HUES6 (cell line): ENCODE results near the gene CXCR4.

Experiments
- H3K27ac ChIP-seq: 2 replicates; pipeline ENCODE4 v1.7.0; 2013; ENCODE audit warnings: low read depth, mild to moderate bottlenecking, low read length, inconsistent platforms
- H3K27me3 ChIP-seq: 2 replicates; pipeline ENCODE4 v1.6.1; 2013; ENCODE audit warnings: low read length; ENCODE audit not compliant: control insufficient read depth, insufficient read depth
- H3K36me3 ChIP-seq: 2 replicates; pipeline ENCODE4 v1.6.1; 2013; ENCODE audit warnings: low read length; ENCODE audit not compliant: control insufficient read depth, insufficient read depth
- H3K4me1 ChIP-seq: 2 replicates; pipeline ENCODE4 v1.6.1; 2013; ENCODE audit warnings: low read length; ENCODE audit not compliant: control insufficient read depth, insufficient read depth
- H3K4me3 ChIP-seq: 2 replicates; pipeline ENCODE4 v1.5.1; 2013; ENCODE audit warnings: low read depth, low read length
- H3K9ac ChIP-seq: one replicate; pipeline ENCODE4 v1.6.1; 2013; ENCODE audit warnings: mild to moderate bottlenecking, low read length
- H3K9me3 ChIP-seq: 2 replicates; pipeline ENCODE4 v1.6.1; 2013; ENCODE audit warnings: low read depth, low read length; ENCODE audit not compliant: control insufficient read depth, insufficient read depth

Gene CXCR4

DNA sequence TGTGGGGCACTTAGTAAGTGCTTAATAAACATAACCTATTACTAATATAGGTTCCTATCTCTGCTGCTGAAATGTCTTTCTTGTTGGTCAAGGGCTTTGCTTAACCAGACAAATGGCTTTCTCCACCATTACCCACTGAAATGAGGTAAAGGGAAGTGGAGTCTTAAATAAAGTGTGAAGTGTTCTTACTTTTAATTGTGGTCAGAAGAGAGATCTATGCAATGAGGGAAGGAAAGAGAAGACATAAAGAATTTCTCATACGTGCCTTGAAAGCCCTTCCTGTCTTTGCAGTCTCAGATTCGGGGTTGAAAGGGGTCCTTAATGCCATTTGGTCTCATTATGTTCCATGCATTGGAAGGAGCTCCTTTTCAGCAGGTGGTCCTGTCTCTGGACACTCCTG, 6.9 kb upstream of the CXCR4 start:
- no peaks in the 10 kb centered on the region for H3K36me3 ChIP-seq
- peaks cover 18% of the 10 kb centered on the region for H3K27me3 ChIP-seq
- no peaks in the 10 kb centered on the region for H3K9me3 ChIP-seq
- H3K4me1 ChIP-seq, result peaks cover 18% of the 10 kb centered on the region
- H3K27ac ChIP-seq, result no peak overlapping the region
- H3K9ac ChIP-seq, result no peak overlapping the region
- no peak overlapping the region for H3K4me3 ChIP-seq

DNA sequence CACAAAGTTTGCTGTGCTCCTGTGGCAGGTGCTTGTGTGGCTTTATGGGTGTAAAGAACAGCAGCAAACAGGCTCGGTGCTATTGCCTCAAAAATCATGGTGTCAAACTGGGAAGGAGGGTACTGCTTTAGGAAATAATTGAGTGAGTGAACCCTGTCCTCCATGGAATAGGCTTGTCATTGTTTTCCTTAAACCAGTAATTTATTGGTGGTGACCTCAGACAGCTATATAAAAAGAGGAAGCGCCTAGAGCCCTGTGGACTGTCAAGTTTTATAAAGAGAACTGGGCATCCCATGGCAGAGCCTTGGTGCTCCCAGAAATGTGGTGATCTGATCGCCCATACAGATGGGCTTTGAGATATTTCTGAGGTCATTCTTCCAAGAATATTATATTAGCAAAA, 4.7 kb upstream of the CXCR4 start:
- H3K27ac ChIP-seq, result no peak overlapping the region
- H3K36me3 ChIP-seq, result no peaks in the 10 kb centered on the region

DNA sequence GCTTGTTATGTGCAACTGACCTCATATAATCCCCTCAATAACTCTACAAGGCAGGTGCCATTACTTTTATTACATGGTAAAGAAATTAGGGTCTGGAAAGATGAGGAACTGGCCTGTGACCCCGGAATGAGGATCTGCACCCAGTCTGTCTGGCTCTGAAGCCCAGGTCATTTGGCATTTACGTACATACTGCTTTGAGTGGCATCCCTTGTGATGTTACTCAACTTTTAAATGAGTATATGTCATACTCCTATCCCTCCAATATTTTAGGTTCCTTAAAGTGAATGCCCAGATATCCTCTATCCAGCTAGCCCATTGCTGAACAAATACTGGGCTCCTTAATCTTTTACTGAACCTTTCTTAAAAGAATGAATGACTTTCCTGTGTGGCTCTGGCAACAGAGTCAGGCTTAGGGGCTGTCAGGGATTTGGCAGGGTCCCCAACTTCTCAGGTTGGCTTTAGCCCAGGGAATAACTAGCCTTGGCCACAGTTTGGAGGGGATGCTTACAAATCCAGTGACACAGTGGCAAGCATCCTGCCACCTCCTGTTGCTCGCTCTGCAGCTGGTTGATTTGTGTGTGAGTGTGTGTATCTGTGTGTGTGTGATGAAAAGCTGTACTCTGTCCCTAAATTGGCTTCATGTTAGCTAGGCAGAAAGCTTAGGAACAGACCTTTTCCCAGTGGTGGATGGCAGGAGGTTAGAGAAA, 3.4 kb upstream of the CXCR4 start:
- Histone ChIP-seq H3K27me3 (peaks cover 48% of the 10 kb centered on the region), H3K4me1 (peaks cover 8% of the 10 kb centered on the region), H3K36me3 (no peaks in the 10 kb centered on the region), H3K9me3 (no peaks in the 10 kb centered on the region), H3K27ac (no peak overlapping the region), H3K4me3 (no peak overlapping the region), H3K9ac (no peak overlapping the region)

More for the DNA sequence above, 4.7 kb upstream of the CXCR4 start:
- H3K27me3 ChIP-seq, result peaks cover 35% of the 10 kb centered on the region
- H3K4me1 ChIP-seq, result peaks cover 16% of the 10 kb centered on the region
- H3K4me3 ChIP-seq, result no peak overlapping the region
- H3K9ac ChIP-seq, result no peak overlapping the region
- no peaks in the 10 kb centered on the region for H3K9me3 ChIP-seq

DNA sequence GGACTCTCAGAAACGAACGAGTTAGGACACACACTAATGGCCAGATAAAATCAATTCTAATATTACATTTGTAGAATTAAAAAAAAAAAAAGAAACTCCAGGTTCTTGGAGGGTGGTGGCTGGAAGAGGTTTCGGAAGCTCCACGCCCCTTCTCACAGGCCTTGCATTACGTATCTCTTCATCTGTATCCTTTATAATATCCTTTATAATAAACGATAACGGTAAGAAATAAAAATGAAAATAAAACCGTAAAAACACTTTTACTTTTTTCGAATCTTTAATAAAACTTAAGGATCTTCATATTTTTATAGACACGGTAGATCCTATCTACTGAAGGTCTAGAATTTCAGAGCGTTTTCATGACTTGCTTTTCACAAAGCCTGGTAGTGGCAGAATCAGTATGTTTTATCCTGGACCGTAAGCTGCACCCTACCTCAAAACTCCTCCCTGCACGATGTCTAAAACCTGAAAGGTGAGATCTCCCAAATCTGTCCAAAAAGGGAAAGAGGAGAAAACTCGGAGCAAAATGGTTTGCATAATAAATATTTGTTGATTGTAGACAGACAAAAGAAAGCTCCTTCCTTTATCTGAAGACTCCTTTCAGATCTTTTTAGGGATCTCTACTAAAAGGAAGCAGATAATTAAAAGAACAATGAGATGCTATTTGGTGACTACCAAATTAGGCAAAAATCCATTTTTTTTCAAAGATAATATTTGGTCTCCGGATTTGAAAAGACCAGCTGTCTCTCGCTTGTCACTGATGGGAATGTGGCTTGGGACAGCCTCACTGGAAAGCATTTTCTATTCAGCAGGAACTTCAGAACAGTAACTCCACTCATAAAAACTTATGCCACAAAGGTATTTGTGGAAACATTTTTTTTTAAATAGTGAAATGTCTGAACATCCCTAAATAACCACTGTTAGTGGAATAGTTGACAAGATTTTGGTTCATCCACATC, 2.0 kb upstream of the CXCR4 start:
- H3K4me1 ChIP-seq, result 0 out of 2 replicates have a peak, but pooled peaks cover 8% of the 10 kb centered on the region
- no peak overlapping the region for H3K9ac ChIP-seq
- no peak overlapping the region for H3K27ac ChIP-seq

DNA sequence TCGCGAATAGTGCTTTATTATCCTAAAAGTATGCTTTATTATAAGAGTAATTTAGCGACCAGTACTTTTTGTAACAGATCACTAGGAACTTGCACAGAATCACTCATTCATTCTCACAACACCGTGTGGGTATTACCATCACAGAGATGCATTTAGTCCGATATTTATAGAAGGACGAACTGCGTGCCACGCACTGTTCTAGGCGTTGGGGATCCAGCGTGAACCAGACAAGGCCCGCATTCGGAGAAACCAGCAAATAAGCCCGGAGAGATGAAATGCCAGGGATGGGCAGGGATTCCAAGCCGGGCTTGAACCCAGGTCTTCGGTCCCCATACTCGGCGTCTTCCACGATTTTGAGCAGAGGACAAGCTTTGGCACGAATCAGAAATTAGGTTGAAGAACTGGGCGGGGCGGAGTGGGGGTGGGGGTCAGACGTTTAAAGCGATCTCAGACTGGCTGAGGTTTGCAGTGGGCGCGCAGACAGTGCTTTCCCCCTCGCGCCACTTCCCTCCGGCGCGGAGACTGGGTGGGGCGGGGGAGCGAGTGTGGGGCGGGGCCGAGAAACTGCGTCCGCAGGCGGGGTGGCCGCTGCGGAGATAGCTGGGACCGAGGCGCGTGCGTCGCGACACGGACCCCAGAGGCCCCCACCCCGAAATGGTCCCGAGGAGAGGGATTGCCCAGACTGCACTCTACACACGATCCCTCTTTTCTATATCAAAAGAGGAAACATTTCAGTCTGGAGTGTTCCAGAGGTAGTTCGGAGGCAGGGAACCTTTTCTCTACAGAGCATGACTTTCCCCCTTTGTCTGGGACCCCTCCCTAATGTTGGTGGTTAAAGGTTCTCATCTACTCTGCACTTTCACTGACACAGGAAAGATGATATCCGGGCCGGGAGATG, 1.1 kb upstream of the CXCR4 start:
- H3K4me3 ChIP-seq, result peak overlapping the region; percentile 68
- H3K27me3 ChIP-seq, result peaks cover 66% of the 10 kb centered on the region
- 0 out of 2 replicates have a peak, but pooled peaks cover 8% of the 10 kb centered on the region for H3K4me1 ChIP-seq
- H3K36me3 ChIP-seq, result peaks cover 6% of the 10 kb centered on the region; the same call in 1 of the 2 replicates
- H3K27ac ChIP-seq, result no peak overlapping the region
- no peaks in the 10 kb centered on the region for H3K9me3 ChIP-seq
- H3K9ac ChIP-seq, result no peak overlapping the region

More for the DNA sequence above, 2.0 kb upstream of the CXCR4 start:
- H3K27me3 ChIP-seq, result peaks cover 62% of the 10 kb centered on the region
- H3K4me3 ChIP-seq, result peak overlapping the region; percentile 68
- H3K9me3 ChIP-seq, result no peaks in the 10 kb centered on the region
- H3K36me3 ChIP-seq, result peaks cover 6% of the 10 kb centered on the region; the same call in 1 of the 2 replicates

DNA sequence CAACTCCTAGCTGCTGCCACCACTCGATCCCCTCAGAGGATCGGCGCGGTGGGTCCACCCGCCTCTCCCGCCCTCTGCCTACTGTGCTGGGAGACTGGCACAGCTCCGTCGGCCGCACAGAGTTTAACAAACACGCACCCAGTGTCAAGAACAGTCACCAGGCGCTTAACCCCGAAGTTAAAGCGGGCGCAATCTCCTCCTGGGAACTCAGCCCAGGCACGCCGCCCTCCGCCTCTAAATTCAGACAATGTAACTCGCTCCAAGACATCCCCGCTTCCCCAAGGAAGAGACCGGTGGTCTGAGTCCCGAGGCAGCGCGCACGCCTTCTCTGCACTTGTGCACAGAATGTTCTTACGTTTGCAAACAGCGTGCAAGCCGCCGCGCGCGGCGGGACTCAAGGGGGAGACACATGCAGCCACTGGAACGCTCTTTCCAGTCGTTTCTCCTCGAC, 533 bp downstream of the CXCR4 start:
- H3K9ac ChIP-seq, result peak overlapping the region; percentile 54
- H3K4me3 ChIP-seq, result peak overlapping the region; percentile 68
- no peak overlapping the region for H3K27ac ChIP-seq
- peaks cover 66% of the 10 kb centered on the region for H3K27me3 ChIP-seq
- 0 out of 2 replicates have a peak, but pooled peaks cover 8% of the 10 kb centered on the region for H3K4me1 ChIP-seq
- no peaks in the 10 kb centered on the region for H3K9me3 ChIP-seq
- H3K36me3 ChIP-seq, result peaks cover 6% of the 10 kb centered on the region; the same call in 1 of the 2 replicates

DNA sequence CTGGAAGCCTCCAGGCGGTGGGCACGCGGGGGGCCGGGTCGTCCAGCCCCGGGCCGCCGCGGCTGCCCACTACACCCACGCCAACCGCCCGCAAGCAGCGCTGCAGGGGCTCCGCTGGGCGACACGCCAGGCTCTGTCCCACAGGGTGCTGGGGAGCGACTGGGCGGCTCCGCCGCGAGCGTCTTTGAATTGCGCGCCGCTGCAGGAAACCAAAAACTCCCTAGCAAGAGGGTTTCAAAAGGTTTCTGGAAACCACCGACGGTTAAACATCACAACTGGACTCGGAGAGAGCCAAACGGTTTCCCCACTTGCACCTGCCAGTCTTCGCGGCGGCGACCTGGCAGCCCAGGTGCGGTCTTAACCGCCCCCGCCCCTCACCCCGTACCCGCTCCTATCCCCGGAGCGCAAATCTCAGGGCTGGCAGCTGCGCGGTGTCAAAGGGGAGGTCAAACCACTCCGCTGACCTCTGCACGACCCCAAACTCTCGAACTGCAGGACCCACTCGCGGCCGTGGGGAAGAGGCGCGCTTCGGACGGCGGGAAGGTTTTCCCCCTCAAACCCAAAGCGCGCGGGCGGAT, 1.0 kb downstream of the CXCR4 start:
- peaks cover 6% of the 10 kb centered on the region; the same call in 1 of the 2 replicates for H3K36me3 ChIP-seq
- H3K27me3 ChIP-seq, result peaks cover 66% of the 10 kb centered on the region
- no peaks in the 10 kb centered on the region for H3K9me3 ChIP-seq
- H3K9ac ChIP-seq, result peak overlapping the region; percentile 54
- H3K27ac ChIP-seq, result no peak overlapping the region
- peak overlapping the region; percentile 68 for H3K4me3 ChIP-seq
- H3K4me1 ChIP-seq, result 0 out of 2 replicates have a peak, but pooled peaks cover 8% of the 10 kb centered on the region

DNA sequence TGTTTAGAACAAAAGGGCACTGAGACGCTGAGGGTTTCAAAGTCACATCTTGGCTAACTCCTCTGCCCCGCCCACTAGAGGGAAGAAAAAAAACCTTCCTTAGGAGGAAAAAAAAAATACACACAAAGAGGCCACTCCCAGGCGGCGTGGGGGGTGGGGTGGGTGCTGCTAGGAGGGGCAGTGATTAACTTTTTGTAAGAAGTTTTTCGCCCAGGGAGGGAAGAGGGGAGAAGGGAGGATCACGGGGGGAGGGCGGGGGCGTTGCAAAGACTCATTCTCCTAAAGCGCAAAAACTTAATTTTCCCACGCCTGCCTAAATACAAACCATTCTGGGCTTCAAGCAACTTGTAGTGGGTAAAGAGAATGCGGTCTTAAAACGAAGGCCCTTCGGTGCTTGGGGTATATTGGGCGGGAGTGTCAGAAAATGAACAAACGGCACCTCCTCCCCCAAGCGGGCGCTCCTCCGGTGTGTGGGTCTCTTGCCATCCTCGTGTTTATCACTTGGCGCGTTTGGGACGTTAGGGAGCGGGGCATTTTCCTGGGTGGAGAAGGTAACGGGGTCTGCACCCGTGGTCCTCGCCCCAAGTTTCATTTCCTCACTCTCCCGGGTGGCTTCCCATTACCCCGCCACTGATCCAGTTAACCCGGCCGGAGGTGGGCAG, 1.7 kb downstream of the CXCR4 start:
- Histone ChIP-seq H3K9ac (peak overlapping the region; percentile 54), H3K27ac (no peak overlapping the region), H3K9me3 (no peaks in the 10 kb centered on the region), H3K27me3 (peaks cover 62% of the 10 kb centered on the region), H3K4me3 (peak overlapping the region; percentile 68), H3K36me3 (peaks cover 6% of the 10 kb centered on the region; the same call in 1 of the 2 replicates), H3K4me1 (0 out of 2 replicates have a peak, but pooled peaks cover 8% of the 10 kb centered on the region)

DNA sequence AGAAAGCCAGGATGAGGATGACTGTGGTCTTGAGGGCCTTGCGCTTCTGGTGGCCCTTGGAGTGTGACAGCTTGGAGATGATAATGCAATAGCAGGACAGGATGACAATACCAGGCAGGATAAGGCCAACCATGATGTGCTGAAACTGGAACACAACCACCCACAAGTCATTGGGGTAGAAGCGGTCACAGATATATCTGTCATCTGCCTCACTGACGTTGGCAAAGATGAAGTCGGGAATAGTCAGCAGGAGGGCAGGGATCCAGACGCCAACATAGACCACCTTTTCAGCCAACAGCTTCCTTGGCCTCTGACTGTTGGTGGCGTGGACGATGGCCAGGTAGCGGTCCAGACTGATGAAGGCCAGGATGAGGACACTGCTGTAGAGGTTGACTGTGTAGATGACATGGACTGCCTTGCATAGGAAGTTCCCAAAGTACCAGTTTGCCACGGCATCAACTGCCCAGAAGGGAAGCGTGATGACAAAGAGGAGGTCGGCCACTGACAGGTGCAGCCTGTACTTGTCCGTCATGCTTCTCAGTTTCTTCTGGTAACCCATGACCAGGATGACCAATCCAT, 2.7 kb downstream of the CXCR4 start:
- Histone ChIP-seq H3K9me3 (no peaks in the 10 kb centered on the region), H3K4me3 (peak overlapping the region; percentile 68; the same call in 1 of the 2 replicates), H3K27me3 (peaks cover 53% of the 10 kb centered on the region), H3K27ac (no peak overlapping the region), H3K36me3 (peaks cover 6% of the 10 kb centered on the region; the same call in 1 of the 2 replicates), H3K4me1 (0 out of 2 replicates have a peak, but pooled peaks cover 8% of the 10 kb centered on the region), H3K9ac (no peak overlapping the region)
